HepG2 (cell line): ENCODE measurements around the gene KLB. TPM values are rescaled to one million over a fixed set of nuclear protein-coding genes. Genes with fewer than 3 reads are reported as not detected.

ENCODE experiments used
- ASH2L ChIP-seq: fragments of 300-600, 200-600 bp; sonication (generic); IDR thresholded peaks from 2 replicates; pipeline ENCODE4 v1.7.0; 2017; ENCODE audit warnings: low read depth, mild to moderate bottlenecking, moderate library complexity, mixed read lengths, low read length; ENCODE audit not compliant: insufficient read length
- ATF1 ChIP-seq: IDR thresholded peaks from 2 replicates; pipeline ENCODE4 v1.6.1; 2016; ENCODE audit warnings: mild to moderate bottlenecking, control low read depth
- BCL6 ChIP-seq: IDR thresholded peaks from 2 replicates; pipeline ENCODE4 v1.6.1; 2016; ENCODE audit warnings: missing genetic modification reagents, missing compliant biosample characterization
- DRAP1 ChIP-seq: IDR thresholded peaks from 2 replicates; pipeline ENCODE4 v1.6.1; 2016; ENCODE audit warnings: missing genetic modification reagents, missing compliant biosample characterization
- EP300 ChIP-seq, 3 experiments: sonication (generic) in 1 of 3; formaldehyde crosslinking in 1 of 3; IDR thresholded peaks; 2 replicates each; pipeline versions ENCODE4 v1.5.1 to v1.6.1; 2011 to 2020; ENCODE audit warnings: low read depth in 2 of 3, low read length in 2 of 3, borderline replicate concordance in 1 of 3, improper control_type of control experiment in 1 of 3, mild to moderate bottlenecking in 1 of 3, missing genetic modification reagents in 1 of 3, moderate library complexity in 1 of 3
- HNRNPUL1 ChIP-seq: fragments of 200-400 bp; formaldehyde crosslinking; IDR thresholded peaks from 2 replicates; pipeline ENCODE4 v1.6.1; 2017; ENCODE audit warnings: low read depth, mild to moderate bottlenecking, low read length, moderate library complexity
- MAFK ChIP-seq, 2 experiments: IDR thresholded peaks in 1 of 2; conservative IDR thresholded peaks in 1 of 2; 2 replicates each; pipeline ENCODE4 v1.6.1; 2011; ENCODE audit warnings: improper control_type of control experiment in 2 of 2, low read length in 2 of 2
- MED1 ChIP-seq: sonication (generic); formaldehyde crosslinking; IDR thresholded peaks from 2 replicates; pipeline ENCODE4 v1.4.0; 2020; ENCODE audit warnings: missing genetic modification reagents
- MLX ChIP-seq: IDR thresholded peaks from 2 replicates; pipeline ENCODE4 v1.6.1; 2016
- NCOA2 ChIP-seq: sonication (generic); formaldehyde crosslinking; IDR thresholded peaks from 2 replicates; pipeline ENCODE4 v1.8.0; 2022; ENCODE audit warnings: inconsistent platforms
- PAXIP1 ChIP-seq: sonication (generic); formaldehyde crosslinking; conservative IDR thresholded peaks from 2 replicates; pipeline ENCODE4 v1.4.0; 2020; ENCODE audit warnings: mild to moderate bottlenecking, missing genetic modification reagents, moderate library complexity
- TARDBP ChIP-seq: sonication (generic); formaldehyde crosslinking; IDR thresholded peaks from 2 replicates; pipeline ENCODE4 v1.8.0; 2022; ENCODE audit warnings: mild to moderate bottlenecking, missing genetic modification reagents
- TEAD3 ChIP-seq: optimal IDR thresholded peaks from 2 replicates; pipeline ENCODE3; 2016; ENCODE audit warnings: borderline replicate concordance
- ZBTB20 ChIP-seq: sonication (generic); formaldehyde crosslinking; IDR thresholded peaks from 2 replicates; pipeline ENCODE4 v1.8.1; 2023; ENCODE audit warnings: missing genetic modification reagents, low read depth, mild to moderate bottlenecking, borderline replicate concordance
- ZNF207 ChIP-seq: fragments of 450-650 bp; IDR thresholded peaks from 2 replicates; pipeline ENCODE4 v1.6.1; 2016; ENCODE audit warnings: antibody characterized with exemption, borderline replicate concordance
- ZNF30 ChIP-seq: sonication (generic); formaldehyde crosslinking; IDR thresholded peaks from 2 replicates; pipeline ENCODE4 v1.5.0; 2020; ENCODE audit warnings: mild to moderate bottlenecking, missing genetic modification reagents
- ZNF543 ChIP-seq: sonication (generic); formaldehyde crosslinking; IDR thresholded peaks from 2 replicates; pipeline ENCODE4 v1.4.0; 2020; ENCODE audit warnings: mild to moderate bottlenecking, missing genetic modification reagents
- ZNF883 ChIP-seq: sonication (generic); formaldehyde crosslinking; IDR thresholded peaks from 2 replicates; pipeline ENCODE4 v1.5.1; 2020; ENCODE audit warnings: mild to moderate bottlenecking, missing genetic modification reagents; ENCODE audit errors: not compliant biosample characterization
- polyA plus RNA-seq, 8 experiments: library from polyadenylated mRNA; depleted of rRNA in 3 of 8; stranded (reverse) in 7 of 8; unstranded in 1 of 8; fragments of >200 nt; fragmentation: Illumina TruSeq in 4 of 8; extraction: Trizol in 4 of 8; gene quantifications; 2 replicates each; pipeline versions ENCODE4 v1.2.1 to v1.2.3, GENCODE V29; 2011 to 2016; ENCODE audit warnings: low read depth in 4 of 8, missing spikeins in 1 of 8, mixed read lengths in 1 of 8; ENCODE audit not compliant: insufficient read depth in 1 of 8
- total RNA-seq, 5 experiments: library from RNA; depleted of rRNA; stranded (reverse); fragments of >200 nt; fragmentation: Illumina TruSeq; extraction: Trizol; gene quantifications; 2 replicates each; pipeline ENCODE4 v1.2.3, GENCODE V29; 2016; ENCODE audit warnings: low read depth in 1 of 5
- TF ChIP-seq, protein P1 (sequence below): sonication (generic); formaldehyde crosslinking; IDR thresholded peaks from 2 replicates; pipeline ENCODE4 v1.9.0; 2022; ENCODE audit warnings: missing genetic modification reagents, mild to moderate bottlenecking, borderline replicate concordance

The KLB gene
- total and polyA plus RNA-seq, 2 of the 13 experiments (the other 11 are each of a cell fraction or from before 2014, with no cell fraction given), result 25.3 to 82.0 TPM

DNA sequence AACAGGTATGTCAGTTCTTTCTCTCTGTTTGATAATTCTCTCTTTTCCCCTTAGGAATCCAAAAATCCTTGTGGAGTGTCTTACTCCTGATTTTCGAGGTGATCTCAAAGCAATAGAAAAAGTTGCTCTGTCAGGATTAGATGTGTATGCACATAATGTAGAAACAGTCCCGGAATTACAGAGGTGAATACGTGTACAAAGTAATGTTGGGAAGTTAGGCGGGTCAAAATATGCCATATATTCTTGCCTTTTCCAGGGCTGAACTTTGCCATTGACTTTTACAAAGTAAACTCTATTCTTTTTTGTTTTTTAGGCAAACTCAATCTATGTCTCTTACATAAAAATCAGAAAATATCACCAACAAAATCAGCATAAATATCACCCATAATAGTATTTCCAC is 60.7 kb downstream of the KLB start (continued):
- peak; percentile 83 for TF ChIP-seq PAXIP1 (CRISPR knock-in tag)
- TF ChIP-seq TEAD3 (CRISPR knock-in tag), result peak; percentile 21
- no peak for TF ChIP-seq ZNF883 (CRISPR knock-in tag)
- TF ChIP-seq ZNF207, result no peak
- no peak for TF ChIP-seq ZNF543 (CRISPR knock-in tag)
- TF ChIP-seq NCOA2 (CRISPR knock-in tag), result 0 out of 2 replicates have a peak, but pooled peaks have one; percentile 25
- peak; percentile 64 for TF ChIP-seq MED1
- 0 out of 2 replicates have a peak, but pooled peaks have one; percentile 23 for TF ChIP-seq TARDBP (CRISPR knock-in tag)
- TF ChIP-seq EP300 (IDR thresholded peaks at IDR 0.05; ENCODE audit: low read depth in 2 of 2, low read length in 2 of 2), result peak in 1 of 2 experiments; percentile 58; a peak in 1 of 4 replicates
- TF ChIP-seq EP300 (CRISPR knock-in tag; IDR thresholded peaks at IDR 0.05; ENCODE audit: borderline replicate concordance), result no peak
- no peak for TF ChIP-seq ZNF30 (CRISPR knock-in tag)
- peak; percentile 40 for TF ChIP-seq ASH2L
- no peak for TF ChIP-seq ATF1 (CRISPR knock-in tag)
- TF ChIP-seq HNRNPUL1, result no peak
- TF ChIP-seq MAFK (conservative IDR thresholded peaks at IDR 0.05 in 1 of 2, IDR thresholded peaks at IDR 0.05 in 1 of 2; ENCODE audit: low read length in 2 of 2), result 0 out of 4 replicates have a peak, but pooled peaks of 1 of the 2 experiments have one; percentile 6
- TF ChIP-seq, protein P1, sequence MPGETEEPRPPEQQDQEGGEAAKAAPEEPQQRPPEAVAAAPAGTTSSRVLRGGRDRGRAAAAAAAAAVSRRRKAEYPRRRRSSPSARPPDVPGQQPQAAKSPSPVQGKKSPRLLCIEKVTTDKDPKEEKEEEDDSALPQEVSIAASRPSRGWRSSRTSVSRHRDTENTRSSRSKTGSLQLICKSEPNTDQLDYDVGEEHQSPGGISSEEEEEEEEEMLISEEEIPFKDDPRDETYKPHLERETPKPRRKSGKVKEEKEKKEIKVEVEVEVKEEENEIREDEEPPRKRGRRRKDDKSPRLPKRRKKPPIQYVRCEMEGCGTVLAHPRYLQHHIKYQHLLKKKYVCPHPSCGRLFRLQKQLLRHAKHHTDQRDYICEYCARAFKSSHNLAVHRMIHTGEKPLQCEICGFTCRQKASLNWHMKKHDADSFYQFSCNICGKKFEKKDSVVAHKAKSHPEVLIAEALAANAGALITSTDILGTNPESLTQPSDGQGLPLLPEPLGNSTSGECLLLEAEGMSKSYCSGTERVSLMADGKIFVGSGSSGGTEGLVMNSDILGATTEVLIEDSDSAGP (CRISPR knock-in tag), result no peak
- 0 out of 2 replicates have a peak, but pooled peaks have one; percentile 30 for TF ChIP-seq MLX (CRISPR knock-in tag)
- TF ChIP-seq ZBTB20 (CRISPR knock-in tag), result peak; percentile 48; the same call in 1 of the 2 replicates
- TF ChIP-seq DRAP1 (CRISPR knock-in tag), result 0 out of 2 replicates have a peak, but pooled peaks have one; percentile 14
- peak; percentile 40; the same call in 1 of the 2 replicates for TF ChIP-seq BCL6 (CRISPR knock-in tag)
